ENCODE measurements around the gene CDH23. TPM values are rescaled to one million over a fixed set of nuclear protein-coding genes. Genes with fewer than 3 reads are reported as not detected.

The CDH23 gene
- total RNA-seq, 1 donor from 2014 or later: 5.4 TPM

- DNase-seq (no peak), ATAC-seq (no peak)
- intact Hi-C loops (cut with micrococcal nuclease): no loop called here
Measured at GRCh38 chr10:71692598-71693306, 296.0 kb downstream of the CDH23 start.

GRCh38 chr10:71693377-71693776 lies 296.7 kb downstream of the CDH23 start:
- DNase-seq (no peak), ATAC-seq (peak; percentile 14)
- intact Hi-C loops (cut with micrococcal nuclease): no loop called here

GRCh38 chr10:71694039-71694501 lies 297.4 kb downstream of the CDH23 start:
- intact Hi-C loops (cut with micrococcal nuclease): no loop called here
- ATAC-seq (no peak), DNase-seq (no peak)

- intact Hi-C loops (cut with micrococcal nuclease): no loop called here
- ATAC-seq (peak; percentile 59), DNase-seq (no peak)
Measured at GRCh38 chr10:71694567-71694968, 297.8 kb downstream of the CDH23 start.

GRCh38 chr10:71695502-71696476 lies 299.1 kb downstream of the CDH23 start:
- DNase-seq (no peak), ATAC-seq (no peak)
- intact Hi-C loops (cut with micrococcal nuclease): no loop called here

- DNase-seq (peak; percentile 86), ATAC-seq (peak; percentile 75)
- intact Hi-C loops (cut with micrococcal nuclease): no loop called here
Measured at GRCh38 chr10:71696628-71697326, 300.1 kb downstream of the CDH23 start.

- DNase-seq: no peak
- ATAC-seq: no peak
- intact Hi-C loops (cut with micrococcal nuclease): no loop called here
Measured at GRCh38 chr10:71697938-71698709, 301.4 kb downstream of the CDH23 start.

- DNase-seq (no peak), ATAC-seq (no peak)
- intact Hi-C loops (cut with micrococcal nuclease): no loop called here
Measured at GRCh38 chr10:71698737-71699136, 302.0 kb downstream of the CDH23 start.

- DNase-seq (no peak), ATAC-seq (peak; percentile 62)
- intact Hi-C loops (cut with micrococcal nuclease): loop anchor here (10.0 kb wide), 1 partner anchor 316 kb away; no protein-coding TSS in a partner anchor
Measured at GRCh38 chr10:71700731-71701368, 304.1 kb downstream of the CDH23 start.

- no peak for ATAC-seq
- no peak for DNase-seq
- intact Hi-C loops (cut with micrococcal nuclease): loop anchor here (10.0 kb wide), 1 partner anchor 317 kb away; no protein-coding TSS in a partner anchor
Measured at GRCh38 chr10:71701496-71702132, 304.9 kb downstream of the CDH23 start.

GRCh38 chr10:71703577-71703976 lies 306.9 kb downstream of the CDH23 start:
- ATAC-seq (no peak), DNase-seq (no peak)
- intact Hi-C loops (cut with micrococcal nuclease): loop anchor here (10.0 kb wide), 1 partner anchor 319 kb away; no protein-coding TSS in a partner anchor

- no peak for ATAC-seq
Measured at GRCh38 chr10:71704816-71705215, 308.1 kb downstream of the CDH23 start.

GRCh38 chr10:71705582-71705981 lies 308.9 kb downstream of the CDH23 start:
- ATAC-seq (no peak), DNase-seq (no peak)
- intact Hi-C loops (cut with micrococcal nuclease): loop anchor here (10.0 kb wide), 1 partner anchor 321 kb away; no protein-coding TSS in a partner anchor

More at GRCh38 chr10:71704816-71705215, 308.1 kb downstream of the CDH23 start:
- intact Hi-C loops (cut with micrococcal nuclease): loop anchor here (10.0 kb wide), 1 partner anchor 320 kb away; no protein-coding TSS in a partner anchor
- no peak for DNase-seq

GRCh38 chr10:71706216-71707121 lies 309.7 kb downstream of the CDH23 start:
- DNase-seq (no peak), ATAC-seq (no peak)
- intact Hi-C loops (cut with micrococcal nuclease): loop anchor here (10.0 kb wide), 1 partner anchor 322 kb away; no protein-coding TSS in a partner anchor

- intact Hi-C loops (cut with micrococcal nuclease): loop anchor here (10.0 kb wide), 1 partner anchor 323 kb away; no protein-coding TSS in a partner anchor
- no peak for DNase-seq
- ATAC-seq: no peak
Measured at GRCh38 chr10:71707240-71707789, 310.6 kb downstream of the CDH23 start.

GRCh38 chr10:71708301-71708703 lies 311.6 kb downstream of the CDH23 start:
- ATAC-seq: peak; percentile 49
- intact Hi-C loops (cut with micrococcal nuclease): loop anchor here (10.0 kb wide), 1 partner anchor 324 kb away; no protein-coding TSS in a partner anchor
- peak; percentile 81 for DNase-seq

Data from left ventricle myocardium superior (tissue), 1 donor.